ENCODE data around the gene GABRG3.

GABRG3 gene

GRCh38 chr15:27585041-27585640 lies 614.2 kb downstream of the GABRG3 start:
- no peak for TF ChIP-seq CTCF (conservative IDR thresholded peaks at IDR 0.05; ENCODE audit: low read depth, low read length)
- Histone ChIP-seq H4K20me1 (ENCODE audit: insufficient read depth) (no peaks in the 10 kb centered on the region), H3K4me1 (ENCODE audit: low read depth, poor library complexity, severe bottlenecking) (peaks cover 18% of the 10 kb centered on the region), H3K79me2 (ENCODE audit: insufficient read depth, low read depth) (no peaks in the 10 kb centered on the region), H3K4me3 (IDR thresholded peaks at IDR 0.05; ENCODE audit: insufficient read depth, low read depth, low read length) (no peak overlapping the region), H3K36me3 (ENCODE audit: insufficient read depth) (no peaks in the 10 kb centered on the region), H3K4me2 (no peak overlapping the region), H3K27ac (no peak overlapping the region), H3K9ac (no peak overlapping the region), H3K27me3 (ENCODE audit: insufficient read depth, low read depth) (no peaks in the 10 kb centered on the region), H2AFZ (ENCODE audit: low read depth) (no peak overlapping the region)

GRCh38 chr15:27587810-27588209 lies 616.8 kb downstream of the GABRG3 start:
- Histone ChIP-seq H2AFZ (ENCODE audit: low read depth) (no peak overlapping the region), H3K27me3 (ENCODE audit: insufficient read depth, low read depth) (no peaks in the 10 kb centered on the region), H4K20me1 (ENCODE audit: insufficient read depth) (no peaks in the 10 kb centered on the region), H3K79me2 (ENCODE audit: insufficient read depth, low read depth) (no peaks in the 10 kb centered on the region), H3K4me1 (ENCODE audit: low read depth, poor library complexity, severe bottlenecking) (peaks cover 20% of the 10 kb centered on the region), H3K9ac (no peak overlapping the region), H3K4me3 (IDR thresholded peaks at IDR 0.05; ENCODE audit: insufficient read depth, low read depth, low read length) (no peak overlapping the region), H3K4me2 (no peak overlapping the region), H3K36me3 (ENCODE audit: insufficient read depth) (no peaks in the 10 kb centered on the region), H3K27ac (no peak overlapping the region)
- TF ChIP-seq CTCF (conservative IDR thresholded peaks at IDR 0.05; ENCODE audit: low read depth, low read length), result no peak

- no peaks in the 10 kb centered on the region for H4K20me1 ChIP-seq (ENCODE audit: insufficient read depth)
- no peaks in the 10 kb centered on the region for H3K27me3 ChIP-seq (ENCODE audit: insufficient read depth, low read depth)
- TF ChIP-seq CTCF (conservative IDR thresholded peaks at IDR 0.05; ENCODE audit: low read depth, low read length), result no peak
- H3K4me1 ChIP-seq (ENCODE audit: low read depth, poor library complexity, severe bottlenecking), result peaks cover 24% of the 10 kb centered on the region
- peak overlapping the region; percentile 72 for H3K4me2 ChIP-seq
- H3K79me2 ChIP-seq (ENCODE audit: insufficient read depth, low read depth), result no peaks in the 10 kb centered on the region
- no peak overlapping the region for H3K9ac ChIP-seq
- peak overlapping the region; percentile 32; the same call in 1 of the 2 replicates for H2AFZ ChIP-seq (ENCODE audit: low read depth)
- H3K4me3 ChIP-seq (IDR thresholded peaks at IDR 0.05; ENCODE audit: insufficient read depth, low read depth, low read length), result no peak overlapping the region
- H3K36me3 ChIP-seq (ENCODE audit: insufficient read depth), result no peaks in the 10 kb centered on the region
- H3K27ac ChIP-seq, result no peak overlapping the region
These were observed 618.3 kb downstream of the GABRG3 start for GRCh38 chr15:27589260-27589659.

- peaks cover 24% of the 10 kb centered on the region for H3K4me1 ChIP-seq (ENCODE audit: low read depth, poor library complexity, severe bottlenecking)
- no peaks in the 10 kb centered on the region for H3K36me3 ChIP-seq (ENCODE audit: insufficient read depth)
- no peak overlapping the region for H3K4me3 ChIP-seq (IDR thresholded peaks at IDR 0.05; ENCODE audit: insufficient read depth, low read depth, low read length)
- no peak overlapping the region for H3K9ac ChIP-seq
- no peak overlapping the region for H2AFZ ChIP-seq (ENCODE audit: low read depth)
- H3K27ac ChIP-seq, result no peak overlapping the region
- H4K20me1 ChIP-seq (ENCODE audit: insufficient read depth), result no peaks in the 10 kb centered on the region
- TF ChIP-seq CTCF (conservative IDR thresholded peaks at IDR 0.05; ENCODE audit: low read depth, low read length), result no peak
- peak overlapping the region; percentile 72 for H3K4me2 ChIP-seq
- no peaks in the 10 kb centered on the region for H3K79me2 ChIP-seq (ENCODE audit: insufficient read depth, low read depth)
- no peaks in the 10 kb centered on the region for H3K27me3 ChIP-seq (ENCODE audit: insufficient read depth, low read depth)
These were observed 618.8 kb downstream of the GABRG3 start for GRCh38 chr15:27589782-27590181.

Measured in KMS-11 (cell line).